HepG2 (cell line): ENCODE data around the gene THEM5. TPM values are rescaled to one million over a fixed set of nuclear protein-coding genes. Genes with fewer than 3 reads are reported as not detected.

Experiments
- ATAC-seq: fragments of 200-7000 bp; cut with Tn5 transposase; 3 replicates; pipeline ENCODE4 v1.9.1; 2020; ENCODE audit warnings: mild to moderate bottlenecking, moderate library complexity
- BruUV-seq: library from RNA; stranded (reverse); fragments of 400-500 nt; replicated peaks from 2 replicates; lab custom pipeline; 2021; lab: Mats Ljungman, UMichigan
- CTCF ChIA-PET: fragments of 300-600 bp; formaldehyde crosslinking; extraction: SDS; loops from one replicate; lab custom pipeline; 2021; ENCODE audit warnings: low total read pairs, inconsistent platforms, low intra/inter-chr PET ratio; lab: Yijun Ruan, JAX
- POLR2A ChIA-PET: fragments of 350-600 bp; sonication (Branson Sonifier 250); formaldehyde crosslinking; loops from one replicate; lab custom pipeline; 2020; ENCODE audit warnings: antibody characterized with exemption, inconsistent platforms; lab: Yijun Ruan, JAX
- DNase-seq: peaks from one replicate; pipeline ENCODE4 v3.0.0-alpha.2; 2015; ENCODE audit warnings: low spot score
- FAIRE-seq: peaks from 3 replicates; lab custom pipeline; 2011; peaks lifted over from hg19 to GRCh38; lab: Jason Lieb, UNC
- H2AFZ ChIP-seq: one replicate; pipeline ENCODE4 v1.6.1; 2011; ENCODE audit warnings: low read length, inconsistent platforms
- H3K27ac ChIP-seq: fragments of 300-600 bp; 3 replicates; pipeline ENCODE4 v1.8.0; 2011; ENCODE audit warnings: mixed run types, mild to moderate bottlenecking, mixed read lengths, low read length, inconsistent platforms; ENCODE audit not compliant: insufficient read depth; ENCODE audit errors: extremely low read length
- H3K27me3 ChIP-seq, 2 experiments: fragments of 200-600 bp in 1 of 2; 2 replicates in 1 of 2; 3 replicates in 1 of 2; pipeline versions ENCODE4 v1.6.0 to v1.8.0; 2011; ENCODE audit warnings: low read length in 2 of 2, mild to moderate bottlenecking in 2 of 2, moderate library complexity in 2 of 2, inconsistent platforms in 1 of 2; ENCODE audit not compliant: insufficient read depth in 2 of 2, control insufficient read depth in 1 of 2
- H3K36me3 ChIP-seq, 2 experiments: fragments of 200-600 bp in 1 of 2; replicated peaks in 1 of 2; 2 replicates in 1 of 2; 3 replicates in 1 of 2; pipeline versions ENCODE4 v1.5.1 to v1.8.0; 2011; ENCODE audit warnings: low read length in 2 of 2, inconsistent platforms in 1 of 2; ENCODE audit not compliant: insufficient read depth in 2 of 2, control insufficient read depth in 1 of 2
- H3K4me1 ChIP-seq: 2 replicates; pipeline ENCODE4 v1.5.1; 2012; ENCODE audit warnings: low read length, inconsistent platforms; ENCODE audit not compliant: insufficient read depth
- H3K4me2 ChIP-seq: 2 replicates; pipeline ENCODE4 v1.6.0; 2011; ENCODE audit warnings: low read depth, low read length, inconsistent platforms
- H3K4me3 ChIP-seq, 3 experiments: fragments of 200-600 bp in 1 of 3; sonication (generic), shearing (Covaris generic) in 1 of 3; replicated peaks in 1 of 3; 2 replicates each; pipeline ENCODE4 v1.5.1; 2011 to 2016; ENCODE audit warnings: low read length in 3 of 3, inconsistent platforms in 2 of 3, low read depth in 2 of 3, mild to moderate bottlenecking in 2 of 3, control low read depth in 1 of 3, mixed read lengths in 1 of 3; ENCODE audit not compliant: insufficient read depth in 1 of 3
- H3K79me2 ChIP-seq: one replicate; pipeline ENCODE4 v1.6.1; 2011; ENCODE audit warnings: low read length, inconsistent platforms; ENCODE audit not compliant: insufficient read depth
- H3K9ac ChIP-seq: 2 replicates; pipeline ENCODE4 v1.6.0; 2011; ENCODE audit warnings: mild to moderate bottlenecking, low read depth, low read length, inconsistent platforms; ENCODE audit not compliant: insufficient read depth
- H3K9me3 ChIP-seq: 2 replicates; pipeline ENCODE4 v1.5.1; 2012; ENCODE audit warnings: mild to moderate bottlenecking, low read length
- H4K20me1 ChIP-seq: 2 replicates; pipeline ENCODE4 v1.6.0; 2011; ENCODE audit warnings: inconsistent platforms, mild to moderate bottlenecking, low read length, moderate library complexity; ENCODE audit not compliant: insufficient read depth
- AKNA ChIP-seq: sonication (generic); formaldehyde crosslinking; IDR thresholded peaks from 2 replicates; pipeline ENCODE4 v1.4.0; 2020; ENCODE audit warnings: missing genetic modification reagents, borderline replicate concordance
- TCF7L2 ChIP-seq: IDR thresholded peaks from 2 replicates; pipeline ENCODE4 v1.6.1; 2011; ENCODE audit warnings: mild to moderate bottlenecking, low read depth, low read length, moderate library complexity
- TERF1 ChIP-seq: sonication (generic); formaldehyde crosslinking; IDR thresholded peaks from 2 replicates; pipeline ENCODE4 v1.8.0; 2022; ENCODE audit warnings: mild to moderate bottlenecking, missing genetic modification reagents, moderate library complexity
- TOE1 ChIP-seq: sonication (generic); formaldehyde crosslinking; IDR thresholded peaks from 2 replicates; pipeline ENCODE4 v1.4.0; 2020; ENCODE audit warnings: mild to moderate bottlenecking, missing genetic modification reagents
- ZNF644 ChIP-seq: IDR thresholded peaks from 2 replicates; pipeline ENCODE4 v1.6.1; 2016; ENCODE audit warnings: low read depth
- ZNF646 ChIP-seq: sonication (generic); formaldehyde crosslinking; IDR thresholded peaks from 2 replicates; pipeline ENCODE4 v1.9.0; 2021; ENCODE audit warnings: mild to moderate bottlenecking, missing genetic modification reagents
- WGBS: methylation state at CpG from one replicate; pipeline ENCODE4 v1.1.6; 2017; ENCODE audit warnings: low lambda C conversion rate; 5-methylcytosine and 5-hydroxymethylcytosine counted together
- in situ Hi-C: cut with HindIII; loops from 2 replicates; pipeline ENCODE4 v1.10.0; 2017; ENCODE audit warnings: low pct_unique_long_range_greater_than_20kb; ENCODE audit not compliant: extremely low pct_ligation_motif_present
- intact Hi-C: fragments of 100-400 bp; cut with micrococcal nuclease; formaldehyde crosslinking; loops from one replicate; pipeline ENCODE4 v1.10.0; 2022; ENCODE audit not compliant: unreplicated experiment
- polyA plus RNA-seq, 8 experiments: library from polyadenylated mRNA; depleted of rRNA in 3 of 8; stranded (reverse) in 7 of 8; unstranded in 1 of 8; fragments of >200 nt; fragmentation: Illumina TruSeq in 4 of 8; extraction: Trizol in 4 of 8; gene quantifications; 2 replicates each; pipeline versions ENCODE4 v1.2.1 to v1.2.3, GENCODE V29; 2011 to 2016; ENCODE audit warnings: low read depth in 4 of 8, missing spikeins in 1 of 8, mixed read lengths in 1 of 8; ENCODE audit not compliant: insufficient read depth in 1 of 8
- total RNA-seq, 5 experiments: library from RNA; depleted of rRNA; stranded (reverse); fragments of >200 nt; fragmentation: Illumina TruSeq; extraction: Trizol; gene quantifications; 2 replicates each; pipeline ENCODE4 v1.2.3, GENCODE V29; 2016; ENCODE audit warnings: low read depth in 1 of 5
- TF ChIP-seq, protein P1 (sequence below): sonication (generic); formaldehyde crosslinking; IDR thresholded peaks from 2 replicates; pipeline ENCODE4 v1.4.0; 2020; ENCODE audit warnings: missing genetic modification reagents
- TF ChIP-seq, protein P2 (sequence below): sonication (generic); formaldehyde crosslinking; IDR thresholded peaks from 2 replicates; pipeline ENCODE4 v1.8.1; 2023; ENCODE audit warnings: mild to moderate bottlenecking, missing genetic modification reagents, borderline replicate concordance

Gene THEM5
- total and polyA plus RNA-seq, 2 of the 13 experiments (the other 11 are each of a cell fraction or from before 2014, with no cell fraction given), result not detected

DNA sequence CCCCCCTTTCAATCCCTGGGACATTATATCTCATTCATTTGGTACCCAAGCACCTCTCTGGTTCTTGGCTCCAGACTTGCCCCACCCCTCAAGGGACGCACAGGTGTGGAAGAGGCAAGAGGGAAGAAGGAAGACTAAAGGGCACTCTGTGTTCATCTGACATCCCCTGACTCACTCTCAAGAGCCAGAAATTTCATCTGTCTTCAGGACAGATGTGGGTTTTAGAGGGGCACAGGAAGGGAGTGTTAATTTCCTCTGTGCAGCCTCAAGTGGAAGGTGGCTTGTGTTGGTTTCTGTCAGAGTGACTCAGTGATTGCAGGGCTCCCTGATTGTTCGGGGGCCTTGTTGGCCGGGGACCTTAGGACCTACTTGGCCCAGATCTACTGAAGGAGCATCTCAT lies 16.3 kb downstream of the THEM5 start:
- ATAC-seq (no peak), FAIRE-seq (no peak), DNase-seq (no peak)
- H3K4me3 ChIP-seq, result no peak overlapping the region
- no peaks in the 10 kb centered on the region for H4K20me1 ChIP-seq
- peaks cover 83% of the 10 kb centered on the region for H3K4me1 ChIP-seq
- in situ Hi-C loops (loop anchor here (10.0 kb wide), 2 partner anchors 122 to 242 kb away; partner anchors contain the start of gene CELF3), intact Hi-C loops (loop anchor here (2.0 to 10.0 kb wide), 4 partner anchors 72 to 392 kb away; partner anchors contain the start of genes MRPL9 and TUFT1)
- no peaks in the 10 kb centered on the region for H3K27me3 ChIP-seq
- H2AFZ ChIP-seq, result no peak overlapping the region
- WGBS, result 45% methylated on average over 3 of the region's 3 CpGs
- H3K79me2 ChIP-seq, result no peaks in the 10 kb centered on the region
- H3K9me3 ChIP-seq, result no peaks in the 10 kb centered on the region
- CTCF ChIA-PET, result interaction anchor here (2.1 to 2.5 kb wide), 2 partner anchors 144 to 243 kb away, joined by 13 to 14 read pairs; no protein-coding TSS in a partner anchor
- BruUV-seq, result no TSS peak
- H3K36me3 ChIP-seq, result no peaks in the 10 kb centered on the region
- H3K9ac ChIP-seq, result no peak overlapping the region
- POLR2A ChIA-PET, result no interaction called here
- H3K27ac ChIP-seq, result no peak overlapping the region
- H3K4me2 ChIP-seq, result no peak overlapping the region
- TF ChIP-seq ZNF644 (CRISPR knock-in tag) (no peak), TCF7L2 (no peak), ZNF646 (CRISPR knock-in tag) (no peak), TOE1 (no peak), AKNA (CRISPR knock-in tag) (no peak), TERF1 (no peak)
- TF ChIP-seq, protein P1, sequence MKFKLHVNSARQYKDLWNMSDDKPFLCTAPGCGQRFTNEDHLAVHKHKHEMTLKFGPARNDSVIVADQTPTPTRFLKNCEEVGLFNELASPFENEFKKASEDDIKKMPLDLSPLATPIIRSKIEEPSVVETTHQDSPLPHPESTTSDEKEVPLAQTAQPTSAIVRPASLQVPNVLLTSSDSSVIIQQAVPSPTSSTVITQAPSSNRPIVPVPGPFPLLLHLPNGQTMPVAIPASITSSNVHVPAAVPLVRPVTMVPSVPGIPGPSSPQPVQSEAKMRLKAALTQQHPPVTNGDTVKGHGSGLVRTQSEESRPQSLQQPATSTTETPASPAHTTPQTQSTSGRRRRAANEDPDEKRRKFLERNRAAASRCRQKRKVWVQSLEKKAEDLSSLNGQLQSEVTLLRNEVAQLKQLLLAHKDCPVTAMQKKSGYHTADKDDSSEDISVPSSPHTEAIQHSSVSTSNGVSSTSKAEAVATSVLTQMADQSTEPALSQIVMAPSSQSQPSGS (CRISPR knock-in tag), result no peak
- TF ChIP-seq, protein P2, sequence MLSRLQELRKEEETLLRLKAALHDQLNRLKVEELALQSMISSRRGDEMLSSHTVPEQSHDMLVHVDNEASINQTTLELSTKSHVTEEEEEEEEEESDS (CRISPR knock-in tag), result no peak
